GM12891 (cell line): ENCODE results near the gene NEK11.

Source experiments
- PAX5 ChIP-seq: IDR thresholded peaks from 2 replicates; pipeline ENCODE4 v1.6.1; 2011; ENCODE audit warnings: low read length, moderate library complexity, mild to moderate bottlenecking; ENCODE audit not compliant: insufficient read depth, severe bottlenecking
- POLR2A ChIP-seq: IDR thresholded peaks from 2 replicates; pipeline ENCODE4 v1.6.1; 2011; ENCODE audit warnings: low read depth, low read length, control low read depth
- POLR2AphosphoS5 ChIP-seq: IDR thresholded peaks from 2 replicates; pipeline ENCODE4 v1.6.1; 2011; ENCODE audit warnings: low read depth, low read length, control low read depth
- SPI1 ChIP-seq: IDR thresholded peaks from 2 replicates; pipeline ENCODE4 v1.6.1; 2011; ENCODE audit warnings: low read depth, low read length, control low read depth
- TAF1 ChIP-seq: IDR thresholded peaks from 2 replicates; pipeline ENCODE4 v1.6.1; 2011; ENCODE audit warnings: low read depth, low read length, control low read depth

DNA sequence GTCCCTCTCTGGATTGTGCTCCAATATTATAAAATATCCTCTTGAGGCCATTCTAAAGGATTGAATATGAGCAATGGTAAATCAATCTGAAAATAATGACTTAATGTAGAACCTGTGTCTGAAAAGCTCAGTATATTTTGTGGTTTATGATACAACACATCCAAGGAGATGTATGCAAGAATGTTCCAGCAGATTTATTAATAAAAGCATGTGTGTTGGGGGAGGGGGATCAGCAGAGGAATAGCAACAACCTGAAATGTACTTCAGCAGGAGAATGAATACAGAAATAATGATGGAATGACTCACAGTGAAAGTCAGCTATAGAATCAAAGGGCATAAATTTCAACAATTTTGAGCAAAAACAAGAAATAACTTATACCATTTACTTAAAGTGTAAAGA, 298.2 kb downstream of the NEK11 start:
- no peak for TF ChIP-seq TAF1
- TF ChIP-seq POLR2AphosphoS5, result no peak
- TF ChIP-seq POLR2A, result no peak
- no peak for TF ChIP-seq SPI1
- no peak for TF ChIP-seq PAX5
